Activated T-cell treated with anti-CD3 and anti-CD28 coated beads for 48 hours (primary cell): ENCODE measurements around the gene CDCA3.

Experiments used
- DNase-seq: peaks from one replicate; pipeline ENCODE4 v3.0.0-alpha.2; 2020; ENCODE audit warnings: low read depth

Gene CDCA3

GRCh38 chr12:6819106-6820030, 31.7 kb downstream of the CDCA3 start:
- DNase-seq, result no peak

- no peak for DNase-seq
These were observed 32.4 kb downstream of the CDCA3 start for GRCh38 chr12:6818645-6819044.

GRCh38 chr12:6818222-6818621, 32.9 kb downstream of the CDCA3 start:
- DNase-seq, result no peak

GRCh38 chr12:6817662-6818157, 33.4 kb downstream of the CDCA3 start:
- DNase-seq, result no peak

- no peak for DNase-seq
These were observed 34.0 kb downstream of the CDCA3 start for GRCh38 chr12:6817098-6817497.

GRCh38 chr12:6816598-6816997, 34.5 kb downstream of the CDCA3 start:
- no peak for DNase-seq

- no peak for DNase-seq
These were observed 37.7 kb downstream of the CDCA3 start for GRCh38 chr12:6813363-6813762.

- no peak for DNase-seq
These were observed 40.3 kb downstream of the CDCA3 start for GRCh38 chr12:6810758-6811157.

GRCh38 chr12:6809056-6809455, 42.0 kb downstream of the CDCA3 start:
- no peak for DNase-seq

GRCh38 chr12:6807170-6807569, 43.9 kb downstream of the CDCA3 start:
- DNase-seq, result no peak

- no peak for DNase-seq
These were observed 51.9 kb downstream of the CDCA3 start for GRCh38 chr12:6799147-6799546.
